Measurements from ENCODE around the gene ADGRG4. TPM values are rescaled to one million over a fixed set of nuclear protein-coding genes. Genes with fewer than 3 reads are reported as not detected.

The ADGRG4 gene
- total RNA-seq, 1 experiment from 2014 or later: not detected

- Histone ChIP-seq H3K27me3 (ENCODE audit: control insufficient read depth, insufficient read depth, low read length) (peaks cover 13% of the 10 kb centered on the region), H3K4me1 (ENCODE audit: control insufficient read depth, insufficient read depth, low read length) (no peaks in the 10 kb centered on the region), H3K4me3 (ENCODE audit: low read depth in 2 of 2, low read length in 2 of 2) (no peak overlapping the region), H3K36me3 (ENCODE audit: control insufficient read depth, insufficient read depth, low read length) (no peaks in the 10 kb centered on the region), H3K27ac (ENCODE audit: low read length) (no peak overlapping the region), H3K9me3 (ENCODE audit: control insufficient read depth, insufficient read depth, low read depth, low read length) (no peaks in the 10 kb centered on the region)
- in situ Hi-C loops (cut with HindIII; ENCODE audit: low pct_unique_long_range_greater_than_20kb, low sequenced_read_pairs) (no loop called here), intact Hi-C loops (cut with micrococcal nuclease; ENCODE audit: unreplicated experiment) (no loop called here)
- ChIA-PET POLR2A (no interaction called here), CTCF (no interaction called here)
- ATAC-seq (no peak), DNase-seq (ENCODE audit: low read depth, low spot score) (no peak)
- no TSS peak for BruUV-seq (replicated peaks)
- TF ChIP-seq CTCF (IDR thresholded peaks at IDR 0.05): no peak
- no peak for TF ChIP-seq TCF7L2 (IDR thresholded peaks at IDR 0.05; ENCODE audit: low read depth, low read length)
- TF ChIP-seq, protein P1, sequence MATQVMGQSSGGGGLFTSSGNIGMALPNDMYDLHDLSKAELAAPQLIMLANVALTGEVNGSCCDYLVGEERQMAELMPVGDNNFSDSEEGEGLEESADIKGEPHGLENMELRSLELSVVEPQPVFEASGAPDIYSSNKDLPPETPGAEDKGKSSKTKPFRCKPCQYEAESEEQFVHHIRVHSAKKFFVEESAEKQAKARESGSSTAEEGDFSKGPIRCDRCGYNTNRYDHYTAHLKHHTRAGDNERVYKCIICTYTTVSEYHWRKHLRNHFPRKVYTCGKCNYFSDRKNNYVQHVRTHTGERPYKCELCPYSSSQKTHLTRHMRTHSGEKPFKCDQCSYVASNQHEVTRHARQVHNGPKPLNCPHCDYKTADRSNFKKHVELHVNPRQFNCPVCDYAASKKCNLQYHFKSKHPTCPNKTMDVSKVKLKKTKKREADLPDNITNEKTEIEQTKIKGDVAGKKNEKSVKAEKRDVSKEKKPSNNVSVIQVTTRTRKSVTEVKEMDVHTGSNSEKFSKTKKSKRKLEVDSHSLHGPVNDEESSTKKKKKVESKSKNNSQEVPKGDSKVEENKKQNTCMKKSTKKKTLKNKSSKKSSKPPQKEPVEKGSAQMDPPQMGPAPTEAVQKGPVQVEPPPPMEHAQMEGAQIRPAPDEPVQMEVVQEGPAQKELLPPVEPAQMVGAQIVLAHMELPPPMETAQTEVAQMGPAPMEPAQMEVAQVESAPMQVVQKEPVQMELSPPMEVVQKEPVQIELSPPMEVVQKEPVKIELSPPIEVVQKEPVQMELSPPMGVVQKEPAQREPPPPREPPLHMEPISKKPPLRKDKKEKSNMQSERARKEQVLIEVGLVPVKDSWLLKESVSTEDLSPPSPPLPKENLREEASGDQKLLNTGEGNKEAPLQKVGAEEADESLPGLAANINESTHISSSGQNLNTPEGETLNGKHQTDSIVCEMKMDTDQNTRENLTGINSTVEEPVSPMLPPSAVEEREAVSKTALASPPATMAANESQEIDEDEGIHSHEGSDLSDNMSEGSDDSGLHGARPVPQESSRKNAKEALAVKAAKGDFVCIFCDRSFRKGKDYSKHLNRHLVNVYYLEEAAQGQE (IDR thresholded peaks at IDR 0.05; ENCODE audit: insufficient read depth in 1 of 2, low read depth in 2 of 2, low read length in 1 of 2): no peak
- TF ChIP-seq POLR2AphosphoS5 (IDR thresholded peaks at IDR 0.05; ENCODE audit: low read depth, low read length): no peak
- TF ChIP-seq SIN3A (IDR thresholded peaks at IDR 0.05; ENCODE audit: borderline replicate concordance, insufficient read depth, low read depth, low read length): no peak
Measured at GRCh38 chrX:136346506-136346905, 45.7 kb downstream of the ADGRG4 start.

GRCh38 chrX:136347706-136348105 is 46.9 kb downstream of the ADGRG4 start:
- in situ Hi-C loops (cut with HindIII; ENCODE audit: low pct_unique_long_range_greater_than_20kb, low sequenced_read_pairs): no loop called here
- Histone ChIP-seq H3K27ac (ENCODE audit: low read length) (no peak overlapping the region), H3K9me3 (ENCODE audit: control insufficient read depth, insufficient read depth, low read depth, low read length) (no peaks in the 10 kb centered on the region), H3K36me3 (ENCODE audit: control insufficient read depth, insufficient read depth, low read length) (no peaks in the 10 kb centered on the region), H3K27me3 (ENCODE audit: control insufficient read depth, insufficient read depth, low read length) (peaks cover 11% of the 10 kb centered on the region), H3K4me1 (ENCODE audit: control insufficient read depth, insufficient read depth, low read length) (no peaks in the 10 kb centered on the region), H3K4me3 (ENCODE audit: low read depth in 2 of 2, low read length in 2 of 2) (no peak overlapping the region)
- intact Hi-C loops (cut with micrococcal nuclease; ENCODE audit: unreplicated experiment): no loop called here
- ChIA-PET POLR2A (no interaction called here), CTCF (no interaction called here)
- DNase-seq (ENCODE audit: low read depth, low spot score): no peak
- no peak for ATAC-seq
- BruUV-seq (replicated peaks): no TSS peak
- TF ChIP-seq, protein P1 (IDR thresholded peaks at IDR 0.05; ENCODE audit: insufficient read depth in 1 of 2, low read depth in 2 of 2, low read length in 1 of 2): no peak
- no peak for TF ChIP-seq CTCF (IDR thresholded peaks at IDR 0.05)
- no peak for TF ChIP-seq TCF7L2 (IDR thresholded peaks at IDR 0.05; ENCODE audit: low read depth, low read length)
- TF ChIP-seq POLR2AphosphoS5 (IDR thresholded peaks at IDR 0.05; ENCODE audit: low read depth, low read length): no peak
- no peak for TF ChIP-seq SIN3A (IDR thresholded peaks at IDR 0.05; ENCODE audit: borderline replicate concordance, insufficient read depth, low read depth, low read length)
